Thyroid gland (tissue), 4 donors: Measurements from ENCODE around the gene YBX3.

Experiments
- POLR2A ChIP-seq, 2 donors: fragments of 450-650 bp; IDR thresholded peaks; one replicate each; pipeline ENCODE4 v1.6.1; 2017; ENCODE audit warnings: antibody characterized with exemption in 2 of 2, mild to moderate bottlenecking in 2 of 2, moderate library complexity in 1 of 2
- TF ChIP-seq, protein P1 (sequence below), 6 experiments: fragments of 200-600 bp in 3 of 6; fragments of 450-650 bp in 3 of 6; sonication (generic) in 3 of 6; IDR thresholded peaks; one replicate each; pipeline ENCODE4 v1.5.1; 2016 to 2019; ENCODE audit warnings: antibody characterized with exemption in 6 of 6, mild to moderate bottlenecking in 2 of 6, inconsistent platforms in 1 of 6, moderate library complexity in 1 of 6

GRCh38 chr12:10672231-10672868 lies 50.8 kb downstream of the YBX3 start:
- TF ChIP-seq, protein P1, sequence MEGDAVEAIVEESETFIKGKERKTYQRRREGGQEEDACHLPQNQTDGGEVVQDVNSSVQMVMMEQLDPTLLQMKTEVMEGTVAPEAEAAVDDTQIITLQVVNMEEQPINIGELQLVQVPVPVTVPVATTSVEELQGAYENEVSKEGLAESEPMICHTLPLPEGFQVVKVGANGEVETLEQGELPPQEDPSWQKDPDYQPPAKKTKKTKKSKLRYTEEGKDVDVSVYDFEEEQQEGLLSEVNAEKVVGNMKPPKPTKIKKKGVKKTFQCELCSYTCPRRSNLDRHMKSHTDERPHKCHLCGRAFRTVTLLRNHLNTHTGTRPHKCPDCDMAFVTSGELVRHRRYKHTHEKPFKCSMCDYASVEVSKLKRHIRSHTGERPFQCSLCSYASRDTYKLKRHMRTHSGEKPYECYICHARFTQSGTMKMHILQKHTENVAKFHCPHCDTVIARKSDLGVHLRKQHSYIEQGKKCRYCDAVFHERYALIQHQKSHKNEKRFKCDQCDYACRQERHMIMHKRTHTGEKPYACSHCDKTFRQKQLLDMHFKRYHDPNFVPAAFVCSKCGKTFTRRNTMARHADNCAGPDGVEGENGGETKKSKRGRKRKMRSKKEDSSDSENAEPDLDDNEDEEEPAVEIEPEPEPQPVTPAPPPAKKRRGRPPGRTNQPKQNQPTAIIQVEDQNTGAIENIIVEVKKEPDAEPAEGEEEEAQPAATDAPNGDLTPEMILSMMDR (IDR thresholded peaks at IDR 0.05) = no peak
- no peak for TF ChIP-seq POLR2A (IDR thresholded peaks at IDR 0.05)
